Ovary (tissue), 3 donors: ENCODE results near the gene CDH20.

Experiments
- POLR2A ChIP-seq: fragments of 450-650 bp; IDR thresholded peaks from one replicate; pipeline ENCODE4 v1.6.1; 2017; ENCODE audit warnings: antibody characterized with exemption, mild to moderate bottlenecking, moderate library complexity
- TF ChIP-seq, protein P1 (sequence below), 3 donors: fragments of 450-650 bp in 2 of 3; fragments of 200-600 bp in 1 of 3; IDR thresholded peaks; one replicate each; pipeline versions ENCODE4 v1.5.1 to v1.8.0; 2016 to 2022; ENCODE audit warnings: antibody characterized with exemption in 3 of 3, mild to moderate bottlenecking in 1 of 3
- donor health status: DM: no; HTN: no; CAD: no.

DNA sequence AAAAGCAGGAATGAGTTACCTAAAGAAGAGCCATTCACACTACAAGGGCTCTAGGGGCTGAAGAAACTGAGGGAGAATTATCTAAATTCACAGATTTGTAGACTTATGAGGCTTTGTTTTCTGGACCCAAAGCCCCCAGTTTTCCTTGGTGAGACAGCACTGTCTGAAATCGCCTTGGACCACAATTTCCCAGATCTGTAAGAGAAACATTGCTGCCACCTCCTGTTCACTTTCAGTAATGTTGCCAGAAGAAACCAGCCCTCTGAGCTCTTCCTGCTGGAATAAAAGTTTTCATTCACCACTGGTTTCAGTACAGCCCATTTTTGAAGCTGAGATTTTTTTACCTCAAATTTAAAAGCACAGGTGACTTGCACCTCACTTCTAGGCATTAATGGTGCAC lies 169.2 kb downstream of the CDH20 start:
- TF ChIP-seq, protein P1, sequence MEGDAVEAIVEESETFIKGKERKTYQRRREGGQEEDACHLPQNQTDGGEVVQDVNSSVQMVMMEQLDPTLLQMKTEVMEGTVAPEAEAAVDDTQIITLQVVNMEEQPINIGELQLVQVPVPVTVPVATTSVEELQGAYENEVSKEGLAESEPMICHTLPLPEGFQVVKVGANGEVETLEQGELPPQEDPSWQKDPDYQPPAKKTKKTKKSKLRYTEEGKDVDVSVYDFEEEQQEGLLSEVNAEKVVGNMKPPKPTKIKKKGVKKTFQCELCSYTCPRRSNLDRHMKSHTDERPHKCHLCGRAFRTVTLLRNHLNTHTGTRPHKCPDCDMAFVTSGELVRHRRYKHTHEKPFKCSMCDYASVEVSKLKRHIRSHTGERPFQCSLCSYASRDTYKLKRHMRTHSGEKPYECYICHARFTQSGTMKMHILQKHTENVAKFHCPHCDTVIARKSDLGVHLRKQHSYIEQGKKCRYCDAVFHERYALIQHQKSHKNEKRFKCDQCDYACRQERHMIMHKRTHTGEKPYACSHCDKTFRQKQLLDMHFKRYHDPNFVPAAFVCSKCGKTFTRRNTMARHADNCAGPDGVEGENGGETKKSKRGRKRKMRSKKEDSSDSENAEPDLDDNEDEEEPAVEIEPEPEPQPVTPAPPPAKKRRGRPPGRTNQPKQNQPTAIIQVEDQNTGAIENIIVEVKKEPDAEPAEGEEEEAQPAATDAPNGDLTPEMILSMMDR (IDR thresholded peaks at IDR 0.05), result peak in 2 of 3 donors; percentile 34 to 45
- no peak for TF ChIP-seq POLR2A
